GM12872 (cell line): ENCODE results near the gene TXNL4B.

Source experiments
- CTCF ChIP-seq: IDR thresholded peaks from 3 replicates; pipeline ENCODE4 v1.5.1; 2011; ENCODE audit warnings: low read depth, mild to moderate bottlenecking, low read length, moderate library complexity; ENCODE audit not compliant: insufficient read depth

Gene TXNL4B

GRCh38 chr16:72050769-72051464 is 42.5 kb downstream of the TXNL4B start:
- no peak for TF ChIP-seq CTCF

GRCh38 chr16:72049110-72049509 is 44.3 kb downstream of the TXNL4B start:
- TF ChIP-seq CTCF, result no peak

GRCh38 chr16:72044825-72045359 is 48.5 kb downstream of the TXNL4B start:
- no peak for TF ChIP-seq CTCF

- no peak for TF ChIP-seq CTCF
Measured at GRCh38 chr16:72044296-72044695, 49.1 kb downstream of the TXNL4B start.

- no peak for TF ChIP-seq CTCF
Measured at GRCh38 chr16:72043539-72043938, 49.9 kb downstream of the TXNL4B start.

GRCh38 chr16:72043058-72043457 is 50.4 kb downstream of the TXNL4B start:
- TF ChIP-seq CTCF, result no peak

GRCh38 chr16:72042157-72042660 is 51.2 kb downstream of the TXNL4B start:
- no peak for TF ChIP-seq CTCF
